Hematopoietic multipotent progenitor cell (in vitro differentiated cells): Measurements from ENCODE around the gene MB21D2. TPM values are rescaled to one million over a fixed set of nuclear protein-coding genes. Genes with fewer than 3 reads are reported as not detected.
"Not testable (repeated sequence)": the region's sequence is repeated elsewhere in the genome, so short reads cannot be mapped to it uniquely, and the experiment has no call there.

Experiments
- DNase-seq, 3 donors: peaks; one replicate each; pipeline ENCODE4 v3.0.0-alpha.2; 2011 to 2015; ENCODE audit warnings: low read depth in 2 of 3, low spot score in 2 of 3
- total RNA-seq: library from RNA; depleted of rRNA; stranded (reverse); fragments of >200 nt; gene quantifications from one replicate; pipeline ENCODE4 v1.2.3, GENCODE V29; 2012

The MB21D2 gene, protein sequence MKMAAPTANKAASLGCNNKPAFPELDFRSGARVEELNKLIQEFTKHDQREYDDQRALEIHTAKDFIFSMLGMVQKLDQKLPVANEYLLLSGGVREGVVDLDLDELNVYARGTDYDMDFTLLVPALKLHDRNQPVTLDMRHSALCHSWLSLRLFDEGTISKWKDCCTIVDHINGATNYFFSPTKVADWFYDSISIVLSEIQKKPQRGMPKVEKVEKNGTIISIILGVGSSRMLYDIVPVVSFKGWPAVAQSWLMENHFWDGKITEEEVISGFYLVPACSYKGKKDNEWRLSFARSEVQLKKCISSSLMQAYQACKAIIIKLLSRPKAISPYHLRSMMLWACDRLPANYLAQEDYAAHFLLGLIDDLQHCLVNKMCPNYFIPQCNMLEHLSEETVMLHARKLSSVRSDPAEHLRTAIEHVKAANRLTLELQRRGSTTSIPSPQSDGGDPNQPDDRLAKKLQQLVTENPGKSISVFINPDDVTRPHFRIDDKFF
- 0.54 TPM for total RNA-seq

DNA sequence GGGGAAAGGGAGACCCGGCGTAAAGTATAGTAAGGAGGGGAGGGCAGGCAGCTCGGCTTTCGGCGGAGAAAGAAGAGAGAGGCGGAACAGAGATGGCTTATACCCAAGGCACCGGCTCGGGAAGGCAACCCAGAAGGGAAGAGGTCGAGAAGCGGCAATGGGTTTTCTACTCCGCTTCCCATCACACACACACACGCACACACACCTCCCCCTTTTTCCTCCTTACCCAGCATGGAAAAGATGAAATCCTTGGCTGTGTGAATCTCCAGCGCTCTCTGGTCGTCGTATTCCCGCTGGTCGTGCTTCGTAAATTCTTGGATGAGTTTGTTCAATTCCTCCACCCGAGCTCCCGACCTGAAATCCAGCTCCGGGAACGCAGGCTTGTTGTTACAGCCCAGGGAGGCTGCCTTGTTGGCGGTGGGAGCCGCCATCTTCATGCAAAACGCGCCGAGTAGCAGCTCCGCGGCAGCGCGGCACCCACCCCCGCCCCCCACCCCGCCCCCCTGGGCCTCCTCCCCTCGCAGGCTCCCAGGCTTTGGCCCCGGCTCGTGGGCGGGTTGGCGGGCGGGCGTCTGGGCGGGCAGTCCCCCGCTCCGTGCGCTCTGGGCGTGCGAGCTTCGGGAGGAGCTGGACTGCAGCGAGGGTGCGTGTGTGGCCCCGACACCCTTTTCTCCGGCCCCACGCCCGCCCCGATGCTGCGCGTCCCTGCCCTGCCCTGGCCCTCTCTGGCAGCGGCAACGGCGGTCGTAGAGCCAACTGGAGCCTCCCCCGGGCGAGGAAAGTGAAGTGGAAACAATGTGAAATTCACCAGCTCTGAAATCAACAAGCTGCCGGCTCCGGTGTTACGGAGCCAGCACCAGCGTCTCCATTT, at the start of gene MB21D2:
Gene MB21D2 (minus strand): TSS at position 453 of the 871 bp plus-strand sequence. CDS start 16 bp downstream, at position 437.
- peak in 2 of 3 donors; percentile 50 to 65 for DNase-seq

DNA sequence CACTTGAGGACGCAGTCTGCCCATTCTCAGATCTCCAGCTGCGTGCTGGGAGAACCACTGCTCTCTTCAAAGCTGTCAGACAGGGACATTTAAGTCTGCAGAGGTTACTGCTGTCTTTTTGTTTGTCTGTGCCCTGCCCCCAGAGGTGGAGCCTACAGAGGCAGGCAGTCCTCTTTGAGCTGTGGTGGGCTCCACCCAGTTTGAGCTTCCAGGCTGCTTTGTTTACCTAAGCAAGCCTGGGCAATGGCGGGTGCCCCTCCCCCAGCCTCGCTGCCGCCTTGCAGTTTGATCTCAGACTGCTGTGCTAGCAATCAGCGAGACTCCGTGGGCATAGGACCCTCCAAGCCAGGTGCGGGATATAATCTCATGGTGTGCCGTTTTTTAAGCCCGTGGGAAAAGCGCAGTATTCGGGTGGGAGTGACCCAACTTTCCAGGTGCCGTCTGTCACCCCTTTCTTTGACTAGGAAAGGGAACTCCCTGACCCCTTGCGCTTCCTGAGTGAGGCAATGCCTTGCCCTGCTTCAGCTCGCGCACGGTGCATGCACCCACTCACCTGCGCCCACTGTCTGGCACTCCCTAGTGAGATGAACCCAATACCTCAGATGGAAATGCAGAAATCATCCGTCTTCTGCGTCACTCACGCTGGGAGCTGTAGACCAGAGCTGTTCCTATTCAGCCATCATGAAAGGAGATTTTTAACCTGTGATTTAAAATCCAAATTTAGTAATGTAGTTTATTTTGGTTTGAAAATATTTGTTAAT, 47.5 kb upstream of the MB21D2 start:
- not testable (repeated sequence) for DNase-seq

DNA sequence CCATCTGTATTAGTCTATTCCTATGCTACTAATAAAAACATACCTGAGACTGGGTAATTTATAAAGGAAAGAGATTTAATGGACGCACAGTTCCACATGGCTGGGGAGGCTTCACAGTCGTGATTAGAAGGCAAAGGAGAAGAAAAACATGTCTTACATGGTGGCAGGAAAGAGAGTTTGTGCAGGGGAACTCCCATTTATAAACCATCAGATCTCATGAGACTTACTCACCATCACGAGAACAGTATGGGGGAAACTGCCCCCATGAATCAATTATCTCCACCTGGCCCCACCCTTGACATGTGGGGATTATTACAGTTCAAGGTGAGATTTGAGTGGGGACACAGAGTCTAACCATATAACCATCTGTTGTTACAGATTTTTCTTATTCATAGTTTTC, 42.1 kb upstream of the MB21D2 start:
- DNase-seq: no peak

DNA sequence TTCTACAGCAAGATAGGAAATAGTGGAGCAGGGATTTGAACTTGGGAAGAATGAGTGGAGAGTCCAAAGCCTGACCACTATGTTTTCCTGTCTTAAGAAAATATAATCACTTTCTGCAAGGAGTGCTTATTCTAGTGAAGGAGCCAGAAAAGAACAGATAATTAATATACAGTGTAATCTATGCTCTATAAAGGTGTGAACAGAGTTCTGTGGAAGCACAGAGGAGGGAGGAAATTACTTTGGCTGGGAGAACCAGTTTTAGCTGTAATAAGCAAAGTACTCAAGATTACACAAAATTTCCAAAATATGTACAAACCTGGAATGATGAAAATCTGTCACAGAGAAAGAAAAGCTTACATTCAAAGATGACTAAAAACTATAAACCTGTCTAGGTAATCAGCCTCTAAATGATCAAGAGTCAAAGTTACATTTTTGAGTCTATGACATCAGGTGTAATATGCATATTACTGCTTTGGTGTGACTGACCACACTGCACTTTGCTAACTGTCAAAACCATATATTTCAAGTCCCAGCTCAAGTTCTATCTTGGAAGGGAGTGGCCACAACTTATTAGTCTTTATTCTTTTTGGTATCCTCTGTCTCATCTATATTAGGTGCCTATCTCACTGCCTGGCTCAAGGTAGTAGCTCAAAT, 40.7 kb upstream of the MB21D2 start:
- DNase-seq: no peak

DNA sequence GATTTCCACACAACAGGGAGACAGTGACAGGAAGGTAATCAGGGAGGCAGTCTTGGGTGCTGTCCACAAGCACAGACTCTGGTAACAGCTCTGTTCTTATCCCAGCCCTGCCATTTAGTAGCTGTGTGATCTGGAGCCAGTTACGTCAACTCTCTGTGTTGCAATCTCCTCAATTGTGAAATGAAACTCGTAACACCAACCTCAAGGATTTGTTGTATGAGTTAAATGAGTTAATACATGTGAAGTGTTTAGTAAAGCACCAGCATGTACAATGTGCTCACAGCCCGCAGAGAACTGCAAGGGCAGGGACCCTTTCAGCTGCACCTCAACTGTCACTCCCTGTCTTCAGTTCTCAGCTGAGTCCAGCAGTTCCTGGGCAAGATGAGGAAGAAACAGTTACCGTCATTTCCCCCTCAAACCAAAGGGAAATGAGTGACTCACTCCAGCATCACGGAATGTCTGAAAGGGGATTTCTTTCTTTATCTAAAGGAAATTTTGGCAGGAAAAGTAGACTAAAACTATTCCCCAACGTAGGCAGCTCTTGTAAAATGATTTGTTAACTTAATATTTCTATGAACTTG, 39.9 kb upstream of the MB21D2 start:
- DNase-seq: peak in 2 of 3 donors; percentile 2 to 52

DNA sequence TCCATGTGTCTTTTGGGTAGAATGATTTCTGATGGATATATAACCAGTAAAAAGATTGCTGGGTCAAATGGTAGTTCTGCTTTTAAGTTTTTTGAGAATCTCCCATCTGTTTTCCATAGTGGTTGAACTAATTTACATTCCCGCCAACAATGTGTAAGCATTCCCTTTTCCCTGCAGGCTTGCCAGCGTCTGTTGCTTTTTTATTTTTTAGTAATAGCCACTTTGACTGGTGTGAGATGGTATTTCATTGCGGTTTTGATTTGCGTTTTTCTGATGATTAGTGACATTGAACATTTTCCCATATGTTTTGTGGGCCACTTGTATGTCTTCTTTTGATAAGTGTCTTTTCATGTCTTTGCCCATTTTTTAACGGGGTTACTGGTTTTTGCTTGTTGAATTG, 36.3 kb upstream of the MB21D2 start:
- no peak for DNase-seq

DNA sequence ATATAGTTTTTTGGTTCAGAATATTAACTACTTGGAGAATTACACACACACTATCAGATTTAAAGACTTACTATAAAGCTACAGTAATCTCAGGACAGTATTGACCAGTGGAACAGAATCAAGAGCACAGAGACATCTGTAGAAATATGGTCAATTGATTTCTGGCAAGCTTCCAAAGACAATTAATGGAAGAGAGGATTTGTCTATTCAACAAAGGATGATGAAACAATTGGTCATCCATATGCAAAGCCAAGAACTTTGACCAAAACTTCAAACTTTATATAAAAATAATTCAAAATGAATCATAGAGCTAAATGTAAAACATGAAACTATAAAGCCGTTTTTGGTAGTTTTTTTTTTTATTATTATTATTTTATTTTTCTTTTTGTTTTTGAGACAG, 29.8 kb upstream of the MB21D2 start:
- no peak for DNase-seq

DNA sequence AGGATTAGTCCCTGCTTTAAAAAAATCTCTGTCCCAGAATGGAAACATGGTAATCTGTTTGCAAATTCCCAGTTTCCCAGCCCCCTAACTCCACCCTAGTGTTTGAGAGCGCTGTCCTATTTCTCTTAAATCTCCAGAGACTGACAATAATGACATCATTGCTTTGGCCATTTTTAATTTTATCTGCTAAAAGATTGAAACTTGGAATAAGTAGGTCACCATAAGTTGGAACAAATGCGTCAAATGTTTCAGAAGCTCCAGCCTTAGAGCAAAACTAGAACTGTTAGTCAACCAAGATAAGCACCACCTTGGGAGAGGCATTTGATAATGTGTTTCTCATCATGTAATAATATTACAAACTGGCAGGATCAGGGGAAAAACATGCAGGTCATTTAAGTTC, 25.7 kb upstream of the MB21D2 start:
- no peak for DNase-seq

DNA sequence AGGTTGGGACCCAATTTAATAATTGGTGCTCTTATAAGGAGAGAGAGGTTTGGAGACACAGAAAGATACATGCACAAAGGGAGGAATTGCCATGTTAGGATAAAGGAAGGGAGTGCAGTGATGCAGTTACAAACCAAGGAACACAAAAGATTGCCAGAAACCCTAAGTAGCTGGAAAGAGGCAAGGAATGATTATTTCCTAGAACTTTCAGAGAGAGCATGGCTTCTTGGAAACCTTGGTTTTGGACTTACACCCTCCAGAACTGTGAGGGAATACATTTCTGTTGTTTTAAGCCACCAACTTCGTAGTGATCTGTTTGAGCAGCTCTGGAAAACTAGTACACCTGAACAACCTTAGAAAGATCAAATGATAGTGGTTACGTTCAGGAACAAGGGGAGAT, 25.0 kb upstream of the MB21D2 start:
- DNase-seq: no peak

DNA sequence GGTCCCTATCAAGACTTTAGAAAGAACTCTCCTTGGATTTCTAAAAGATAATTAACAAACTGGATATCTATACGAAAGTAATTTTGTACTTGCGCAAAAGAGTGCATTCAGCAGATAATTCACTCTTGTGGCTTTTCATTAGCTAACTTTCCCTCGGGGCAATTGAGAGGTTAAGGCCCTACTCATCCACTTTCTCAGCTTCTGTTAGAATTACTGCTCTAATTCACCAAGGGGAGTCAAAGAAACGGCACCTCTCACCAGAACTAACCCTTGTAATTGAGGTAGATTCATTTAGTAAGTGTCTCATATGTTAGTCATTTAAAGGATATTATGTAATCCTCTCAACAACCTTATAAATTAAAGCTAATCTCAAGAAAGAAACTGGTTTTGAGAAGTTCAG, 22.5 kb upstream of the MB21D2 start:
- DNase-seq: no peak

DNA sequence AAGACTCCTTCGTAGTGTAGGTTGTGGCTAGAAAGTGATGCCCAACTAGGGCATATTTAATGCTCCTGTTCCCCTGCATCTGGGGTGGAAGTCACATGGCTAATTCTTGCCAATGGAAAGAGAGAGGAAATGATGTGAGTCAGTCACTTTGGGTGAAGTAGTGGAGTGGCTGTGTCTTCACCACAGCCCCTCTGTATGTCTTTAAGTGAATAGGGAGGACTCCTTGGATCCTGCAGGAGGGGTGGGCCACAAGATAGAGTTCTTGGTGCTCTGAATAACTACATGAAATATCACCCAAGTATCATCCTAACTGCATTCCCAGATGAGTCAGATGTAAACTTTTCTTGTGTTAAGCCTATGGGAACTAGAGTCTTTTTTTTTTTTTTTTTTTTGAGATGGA, 17.8 kb upstream of the MB21D2 start:
- DNase-seq: no peak

DNA sequence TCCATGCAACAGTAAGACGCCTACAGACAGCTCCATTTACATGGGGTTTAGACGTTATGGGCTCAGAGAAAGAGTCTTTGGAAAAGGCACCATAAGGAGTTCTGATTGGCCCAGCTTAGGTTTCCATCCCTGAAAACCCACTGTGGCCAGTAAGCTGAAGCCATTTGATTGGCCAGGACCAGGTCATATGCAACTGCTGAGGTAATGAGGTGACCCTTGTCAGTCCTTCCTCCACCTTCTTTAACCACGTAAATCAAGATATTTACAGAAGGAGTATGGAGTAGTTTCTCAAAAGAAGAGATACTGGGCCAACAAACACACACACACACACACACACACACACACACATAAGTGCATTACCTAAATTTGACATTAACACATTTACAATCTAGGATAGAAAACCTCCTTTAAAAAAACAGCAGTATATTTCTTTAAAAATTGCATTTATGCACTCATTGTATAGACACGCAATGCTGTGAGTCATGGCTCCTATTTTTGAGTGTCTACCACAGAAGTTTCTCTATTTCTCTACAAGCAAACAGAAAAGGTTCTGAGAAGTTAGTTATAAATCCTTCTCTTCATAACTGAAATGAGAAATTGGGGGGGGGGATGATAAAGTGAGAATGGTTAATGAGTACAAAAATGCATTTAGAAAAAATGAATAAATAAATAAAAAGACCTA, 16.3 kb upstream of the MB21D2 start:
- DNase-seq: no peak

DNA sequence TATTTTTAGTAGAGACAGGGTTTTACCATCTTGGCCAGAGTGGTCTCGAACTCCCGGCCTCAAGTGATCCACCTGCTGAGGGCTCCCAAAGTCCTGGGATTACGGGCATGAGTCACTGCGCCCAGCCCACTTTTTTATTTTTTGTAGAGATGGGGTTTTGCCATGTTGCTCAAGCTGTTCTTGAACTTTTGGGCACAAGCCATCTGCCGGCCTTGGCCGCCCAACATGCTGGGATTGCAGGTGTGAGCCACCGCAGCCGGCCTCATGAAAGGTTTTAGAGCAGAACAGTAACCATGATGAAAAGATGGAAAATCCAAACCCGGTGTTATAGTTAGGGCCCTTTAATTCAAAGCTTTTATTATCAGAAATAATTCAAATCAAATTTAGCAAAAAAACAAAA, 15.6 kb upstream of the MB21D2 start:
- no peak for DNase-seq

DNA sequence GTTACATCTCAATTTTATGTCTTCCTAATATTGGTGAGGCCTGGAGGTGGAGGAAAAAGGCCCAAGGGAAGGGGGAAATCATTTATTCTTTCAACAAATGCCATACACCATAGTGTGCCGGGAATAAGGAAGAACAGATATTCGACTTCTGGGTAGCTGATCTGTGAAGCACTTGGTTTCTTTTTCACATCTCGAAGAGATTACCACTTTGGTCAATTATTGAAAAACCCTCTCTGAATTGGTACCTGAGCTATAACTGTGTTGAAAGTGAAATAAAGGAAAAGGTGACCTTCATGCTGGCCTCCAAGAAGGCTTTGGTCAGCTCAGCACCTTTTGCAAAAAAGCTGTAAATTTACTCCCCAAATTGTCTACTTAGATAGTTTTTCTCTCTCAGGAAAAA, 14.2 kb upstream of the MB21D2 start:
- DNase-seq: no peak

DNA sequence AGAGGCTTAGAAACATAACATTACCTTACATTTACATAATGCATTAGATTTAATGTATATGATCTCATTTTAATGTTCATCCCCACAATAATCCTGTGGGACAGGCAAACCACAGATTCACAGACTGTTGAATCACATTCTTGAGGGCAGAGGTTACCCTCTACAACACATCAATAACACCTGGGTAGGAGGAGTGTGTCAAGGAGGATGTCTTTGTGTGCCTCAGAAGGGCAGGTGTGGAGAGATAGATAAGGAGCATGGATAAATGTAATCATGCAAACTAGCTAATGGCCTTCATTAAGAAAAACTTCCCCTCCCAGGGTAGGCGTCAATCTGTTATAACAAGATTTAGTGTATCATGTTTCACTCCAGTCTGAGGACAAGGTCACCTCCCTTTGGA, 12.9 kb upstream of the MB21D2 start:
- DNase-seq: no peak

DNA sequence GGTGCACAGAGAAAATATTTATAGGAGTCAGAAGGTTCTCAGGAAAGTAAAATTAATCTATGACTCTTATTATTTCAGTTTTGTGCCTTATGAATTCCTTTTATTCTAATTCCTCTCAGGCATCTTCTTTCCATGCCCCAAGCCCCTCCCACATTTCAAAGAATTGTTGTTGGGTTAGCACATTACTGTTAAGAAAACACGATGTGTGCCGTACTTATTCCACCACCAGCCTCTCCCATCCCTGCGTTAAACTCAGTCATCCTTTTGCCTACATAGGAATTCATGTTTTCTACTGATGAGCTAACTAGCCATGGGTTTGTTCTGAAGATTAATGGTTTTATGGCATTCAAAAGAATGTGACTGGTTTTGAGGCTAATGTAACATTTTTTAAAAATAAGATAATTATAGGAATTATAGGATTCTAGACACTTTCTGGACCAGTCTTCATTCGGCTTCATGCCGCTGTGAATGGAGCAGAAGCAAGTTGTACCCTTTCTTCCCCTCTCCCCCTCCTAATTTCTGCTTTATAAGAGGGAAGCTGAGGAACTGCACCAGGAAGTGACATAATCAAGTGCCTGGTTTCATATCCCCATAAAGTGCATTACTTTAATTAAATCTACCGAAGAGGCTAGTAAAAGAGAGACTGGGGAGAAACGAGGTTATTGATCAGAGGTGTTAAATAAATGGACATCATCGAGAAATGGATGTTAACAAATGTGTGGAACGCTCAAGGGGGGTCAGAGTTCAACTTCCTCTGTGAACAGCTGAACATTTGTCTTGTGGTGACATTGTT, 12.3 kb upstream of the MB21D2 start:
- DNase-seq: no peak

DNA sequence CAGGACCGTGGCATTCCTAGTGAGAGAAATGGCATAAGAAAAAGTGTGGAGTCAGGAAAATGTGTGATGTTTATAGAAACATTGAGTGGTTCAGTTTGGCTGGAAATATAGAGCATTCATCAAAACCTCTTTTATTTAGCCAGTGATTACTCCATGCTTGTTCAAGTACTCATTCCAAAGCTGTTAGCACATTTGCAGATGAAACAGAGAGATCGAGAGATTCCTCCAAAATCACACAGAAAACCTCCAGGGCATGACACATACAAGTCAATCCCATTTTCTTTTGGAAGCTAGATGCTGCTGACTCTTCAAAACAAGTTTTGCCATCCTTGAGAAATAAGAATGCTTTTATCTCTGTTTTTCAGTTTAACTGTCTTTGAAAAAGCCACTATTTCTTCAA, 11.5 kb upstream of the MB21D2 start:
- no peak for DNase-seq

DNA sequence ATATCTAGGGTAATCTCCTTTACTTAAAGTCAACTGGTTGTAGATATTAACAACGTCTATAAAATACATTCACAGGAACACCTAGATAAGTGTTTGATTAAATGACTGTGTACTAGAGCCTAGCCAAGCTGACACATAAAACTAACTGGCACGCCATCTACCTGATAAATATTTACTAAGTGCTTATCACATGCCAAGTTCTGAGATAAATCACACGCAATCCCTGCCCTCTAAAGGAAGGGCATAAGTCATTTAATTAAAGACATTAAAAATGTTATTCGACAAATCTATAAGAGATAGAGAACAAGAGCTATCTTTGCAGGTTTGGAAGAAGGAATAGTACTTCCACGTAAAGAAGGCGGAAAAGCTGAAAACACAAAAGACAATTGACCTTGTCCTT, 11.1 kb upstream of the MB21D2 start:
- DNase-seq: no peak

DNA sequence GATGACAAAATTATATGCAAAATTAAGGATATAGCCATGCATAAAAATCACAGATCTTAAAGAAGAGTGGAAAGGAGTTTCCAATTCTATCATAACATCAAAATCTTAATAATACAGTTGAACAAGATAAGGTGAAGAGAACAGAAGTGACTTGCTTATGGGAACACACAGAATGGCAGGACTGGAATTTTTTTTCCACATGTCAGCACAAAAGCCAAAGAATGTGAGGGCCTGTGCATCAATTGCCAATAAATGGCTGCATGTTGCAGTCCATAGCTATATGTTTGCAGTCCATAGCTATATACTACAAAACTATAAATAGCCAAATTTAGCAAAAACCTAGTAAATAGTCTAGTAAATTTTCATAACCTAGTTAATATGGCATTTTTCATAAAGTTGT, 10.4 kb upstream of the MB21D2 start:
- no peak for DNase-seq
